IMR-90 (cell line): Measurements from ENCODE around the gene MICAL3. TPM values are rescaled to one million over a fixed set of nuclear protein-coding genes. Genes with fewer than 3 reads are reported as not detected.

Experiments used
- ATAC-seq: fragments of 200-7000 bp; cut with Tn5 transposase; 2 replicates; pipeline ENCODE4 v1.9.1; 2020; ENCODE audit warnings: low read depth, mild to moderate bottlenecking, moderate library complexity
- BruUV-seq: library from RNA; stranded (reverse); fragments of 400-500 nt; replicated peaks from 2 replicates; lab custom pipeline; 2021; lab: Mats Ljungman, UMichigan
- CTCF ChIA-PET: fragments of 300-600 bp; formaldehyde crosslinking; extraction: SDS; loops from one replicate; lab custom pipeline; 2021; ENCODE audit warnings: antibody characterized with exemption; lab: Yijun Ruan, JAX
- POLR2A ChIA-PET: fragments of 300-600 bp; sonication (Branson Sonifier 250); formaldehyde crosslinking; loops from one replicate; lab custom pipeline; 2022; ENCODE audit warnings: antibody characterized with exemption; ENCODE audit not compliant: unreplicated experiment; lab: Charles Lee
- DNase-seq: peaks from one replicate; pipeline ENCODE4 v3.0.0; 2013
- H2AFZ ChIP-seq: replicated peaks from 2 replicates; pipeline ENCODE3; 2013; ENCODE audit warnings: low read length, mild to moderate bottlenecking; ENCODE audit not compliant: poor library complexity
- H2AK5ac ChIP-seq: 2 replicates; pipeline ENCODE4 v1.6.1; 2013; ENCODE audit warnings: low read depth, low read length, inconsistent platforms
- H2AK9ac ChIP-seq: replicated peaks from 2 replicates; pipeline ENCODE3; 2013; ENCODE audit warnings: mild to moderate bottlenecking, low read depth, low read length, moderate library complexity; ENCODE audit not compliant: poor library complexity
- H2BK120ac ChIP-seq: 2 replicates; pipeline ENCODE4 v1.6.1; 2013; ENCODE audit warnings: low read depth, low read length, inconsistent platforms
- H2BK15ac ChIP-seq: 3 replicates; pipeline ENCODE4 v1.6.1; 2013; ENCODE audit warnings: low read depth, low read length, inconsistent platforms
- H2BK20ac ChIP-seq: 2 replicates; pipeline ENCODE4 v1.6.1; 2013; ENCODE audit warnings: low read depth, mild to moderate bottlenecking, inconsistent platforms, low read length, moderate library complexity
- H2BK5ac ChIP-seq: 2 replicates; pipeline ENCODE4 v1.6.1; 2013; ENCODE audit warnings: mild to moderate bottlenecking, low read depth, low read length, inconsistent platforms; ENCODE audit not compliant: poor library complexity, severe bottlenecking
- H3K14ac ChIP-seq: replicated peaks from 2 replicates; pipeline ENCODE4 v1.6.1; 2013; ENCODE audit warnings: low read depth, low read length, inconsistent platforms
- H3K18ac ChIP-seq: 2 replicates; pipeline ENCODE4 v1.6.1; 2013; ENCODE audit warnings: low read depth, low read length, control low read depth
- H3K23ac ChIP-seq: 2 replicates; pipeline ENCODE4 v1.6.1; 2013; ENCODE audit warnings: low read depth, low read length, inconsistent platforms
- H3K27ac ChIP-seq: 2 replicates; pipeline ENCODE4 v1.5.1; 2013; ENCODE audit warnings: mild to moderate bottlenecking, control low read depth, low read length; ENCODE audit not compliant: insufficient read depth
- H3K27me3 ChIP-seq: 2 replicates; pipeline ENCODE4 v1.6.1; 2013; ENCODE audit warnings: low read length; ENCODE audit not compliant: control insufficient read depth, insufficient read depth
- H3K36me3 ChIP-seq: 2 replicates; pipeline ENCODE4 v1.6.1; 2013; ENCODE audit warnings: low read length, mixed read lengths; ENCODE audit not compliant: control insufficient read depth, insufficient read depth
- H3K4ac ChIP-seq: 2 replicates; pipeline ENCODE4 v1.6.1; 2013; ENCODE audit warnings: low read depth, low read length, inconsistent platforms
- H3K4me1 ChIP-seq: 2 replicates; pipeline ENCODE4 v1.6.1; 2013; ENCODE audit warnings: low read length, mixed read lengths; ENCODE audit not compliant: control insufficient read depth, insufficient read depth
- H3K4me2 ChIP-seq: 2 replicates; pipeline ENCODE4 v1.6.1; 2013; ENCODE audit warnings: low read depth, mild to moderate bottlenecking, control low read depth, low read length, moderate library complexity
- H3K4me3 ChIP-seq: 2 replicates; pipeline ENCODE4 v1.5.1; 2013; ENCODE audit warnings: low read depth, mild to moderate bottlenecking, control low read depth, low read length, moderate library complexity; ENCODE audit not compliant: insufficient read depth
- H3K56ac ChIP-seq: 2 replicates; pipeline ENCODE4 v1.6.1; 2013; ENCODE audit warnings: low read length, inconsistent platforms; ENCODE audit not compliant: insufficient read depth; ENCODE audit errors: extremely low read depth
- H3K79me1 ChIP-seq, 2 experiments: 2 replicates each; pipeline ENCODE4 v1.6.1; 2013; ENCODE audit warnings: low read length in 2 of 2, inconsistent platforms in 1 of 2, low read depth in 1 of 2
- H3K9ac ChIP-seq: 2 replicates; pipeline ENCODE4 v1.6.1; 2013; ENCODE audit warnings: low read depth, low read length, control low read depth
- H3K9me1 ChIP-seq: 2 replicates; pipeline ENCODE4 v1.6.1; 2013; ENCODE audit warnings: low read length, inconsistent platforms; ENCODE audit not compliant: insufficient read depth
- H3K9me3 ChIP-seq: 2 replicates; pipeline ENCODE4 v1.6.1; 2013; ENCODE audit warnings: low read length; ENCODE audit not compliant: control insufficient read depth, insufficient read depth
- H4K20me1 ChIP-seq: 2 replicates; pipeline ENCODE4 v1.6.1; 2013; ENCODE audit warnings: low read length, inconsistent platforms; ENCODE audit not compliant: insufficient read depth
- H4K5ac ChIP-seq: 2 replicates; pipeline ENCODE4 v1.6.1; 2013; ENCODE audit warnings: mild to moderate bottlenecking, low read depth, low read length, control low read depth
- H4K8ac ChIP-seq, 2 experiments: 2 replicates each; pipeline ENCODE4 v1.6.1; 2013; ENCODE audit warnings: low read depth in 2 of 2, low read length in 2 of 2, control low read depth in 1 of 2, inconsistent platforms in 1 of 2
- H4K91ac ChIP-seq: 2 replicates; pipeline ENCODE4 v1.6.1; 2013; ENCODE audit warnings: low read depth, low read length, inconsistent platforms; ENCODE audit not compliant: insufficient read depth
- BHLHE40 ChIP-seq: fragments of 150-350 bp; IDR thresholded peaks from 2 replicates; pipeline ENCODE4 v1.6.1; 2016; ENCODE audit warnings: mild to moderate bottlenecking, low read depth, low read length
- CEBPB ChIP-seq: IDR thresholded peaks from 2 replicates; pipeline ENCODE4 v1.6.1; 2012; ENCODE audit warnings: low read depth, low read length, improper control_type of control experiment
- CHD1 ChIP-seq: IDR thresholded peaks from 2 replicates; pipeline ENCODE4 v1.6.1; 2012; ENCODE audit warnings: low read depth, low read length, improper control_type of control experiment
- FOS ChIP-seq: fragments of 150-350 bp; IDR thresholded peaks from 2 replicates; pipeline ENCODE4 v1.6.1; 2016; ENCODE audit warnings: low read depth, low read length
- MAFK ChIP-seq: IDR thresholded peaks from 2 replicates; pipeline ENCODE4 v1.6.1; 2012; ENCODE audit warnings: low read depth, low read length, improper control_type of control experiment
- MXI1 ChIP-seq: IDR thresholded peaks from 2 replicates; pipeline ENCODE4 v1.6.1; 2012; ENCODE audit warnings: low read depth, mild to moderate bottlenecking, low read length, moderate library complexity, borderline replicate concordance
- NFE2L2 ChIP-seq: fragments of 150-350 bp; IDR thresholded peaks from 2 replicates; pipeline ENCODE4 v1.6.1; 2016; ENCODE audit warnings: low read depth, mild to moderate bottlenecking, low read length
- POLR2A ChIP-seq: IDR thresholded peaks from 2 replicates; pipeline ENCODE4 v1.6.1; 2012; ENCODE audit warnings: mild to moderate bottlenecking, low read depth, low read length
- RAD21 ChIP-seq: IDR thresholded peaks from 2 replicates; pipeline ENCODE4 v1.6.1; 2012; ENCODE audit warnings: low read length, improper control_type of control experiment
- RCOR1 ChIP-seq: IDR thresholded peaks from 2 replicates; pipeline ENCODE4 v1.6.1; 2012; ENCODE audit warnings: mild to moderate bottlenecking, low read length, improper control_type of control experiment; ENCODE audit not compliant: insufficient replicate concordance
- RFX5 ChIP-seq: IDR thresholded peaks from 2 replicates; pipeline ENCODE4 v1.8.0; 2012; ENCODE audit warnings: low read depth, mild to moderate bottlenecking, low read length, moderate library complexity
- SMC3 ChIP-seq: fragments of 150-350 bp; IDR thresholded peaks from 2 replicates; pipeline ENCODE4 v1.6.1; 2016; ENCODE audit warnings: low read depth, mild to moderate bottlenecking, antibody characterized with exemption, low read length, moderate library complexity
- WGBS, 2 experiments: methylation state at CpG; one replicate each; pipeline versions ENCODE4 v1.1.5 to v1.1.7; 2013; ENCODE audit warnings: missing lambda C conversion rate in 2 of 2; ENCODE audit not compliant: insufficient read length in 1 of 2; ENCODE audit errors: extremely low coverage in 2 of 2; 5-methylcytosine and 5-hydroxymethylcytosine counted together
- dilution Hi-C: fragments of 300-500 bp; cut with HindIII; formaldehyde crosslinking; loops from one replicate; pipeline ENCODE4 v1.14.3; 2018; ENCODE audit warnings: low sequenced_read_pairs; ENCODE audit not compliant: unreplicated experiment
- in situ Hi-C: fragments of 300-500 bp; cut with MboI; formaldehyde crosslinking; loops from 3 replicates; pipeline ENCODE4 v1.14.3; 2019; ENCODE audit warnings: low sequenced_read_pairs, inconsistent platforms, mixed read lengths
- intact Hi-C: fragments of 100-400 bp; cut with micrococcal nuclease; formaldehyde crosslinking; loops from 2 replicates; pipeline ENCODE4 v1.10.0; 2022
- polyA plus RNA-seq, 3 experiments: library from polyadenylated mRNA; depleted of rRNA; stranded (reverse); fragments of >200 nt; gene quantifications; 2 replicates each; pipeline ENCODE4 v1.2.3, GENCODE V29; 2012; ENCODE audit warnings: low replicate concordance in 1 of 3
- total RNA-seq: library from RNA; depleted of rRNA; stranded (reverse); fragments of >200 nt; gene quantifications from 2 replicates; pipeline ENCODE4 v1.2.3, GENCODE V29; 2012
- TF ChIP-seq, protein P1 (sequence below): conservative IDR thresholded peaks from 2 replicates; pipeline ENCODE4 v1.5.1; 2012; ENCODE audit warnings: mild to moderate bottlenecking, low read depth, low read length, improper control_type of control experiment
- TF ChIP-seq, protein P2 (sequence below): fragments of 150-350 bp; IDR thresholded peaks from 2 replicates; pipeline ENCODE4 v1.6.1; 2017; ENCODE audit warnings: mild to moderate bottlenecking, antibody characterized with exemption, low read length, low read depth
- TF ChIP-seq, protein P3 (sequence below): fragments of 150-350 bp; IDR thresholded peaks from 2 replicates; pipeline ENCODE4 v1.6.1; 2016; ENCODE audit warnings: low read depth, mild to moderate bottlenecking, low read length, moderate library complexity, borderline replicate concordance

Gene MICAL3
- total and polyA plus RNA-seq, 2 of the 4 experiments (the other 2 are of a cell fraction) = 17.6 to 26.8 TPM

DNA sequence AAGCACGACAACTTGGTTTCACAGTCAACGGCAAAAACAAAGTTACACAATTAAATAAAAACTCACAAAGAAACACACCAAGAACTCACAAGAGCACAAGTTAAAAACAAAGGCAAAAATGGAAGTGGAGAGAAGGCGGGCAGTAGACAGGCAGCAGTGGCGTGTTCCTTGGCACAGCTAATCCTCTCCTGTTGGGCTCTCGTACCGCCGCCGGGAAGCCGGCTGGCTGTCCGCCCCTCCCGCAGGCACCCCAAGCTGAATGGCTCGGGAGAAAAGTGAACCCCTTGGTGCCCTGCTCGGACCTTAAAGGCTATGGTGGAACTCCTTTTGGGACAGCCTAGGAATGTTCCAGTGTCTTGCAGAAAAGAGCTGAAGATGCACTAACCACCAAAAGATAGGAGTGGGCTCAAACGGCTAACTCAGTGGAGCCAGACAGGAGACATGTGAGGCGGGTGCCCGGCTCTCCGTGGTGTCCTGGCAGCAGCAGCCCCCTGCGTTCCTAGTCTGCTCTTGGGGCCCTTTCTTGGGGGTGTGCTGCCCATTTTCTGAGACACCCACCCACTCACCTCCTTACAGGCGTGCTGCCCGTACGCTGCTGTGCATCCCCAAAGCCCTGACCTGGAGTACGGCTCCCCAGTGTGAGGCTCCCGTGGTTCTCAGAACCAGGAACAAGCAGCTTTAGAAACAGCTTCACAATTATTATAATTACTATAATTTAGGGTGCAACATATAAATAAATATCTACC lies 164.0 kb downstream of the MICAL3 start:
- Histone ChIP-seq H3K4ac (no peak overlapping the region), H4K8ac (no peak overlapping the region), H2AFZ (no peak overlapping the region), H3K27ac (no peak overlapping the region), H2AK9ac (no peak overlapping the region), H3K9ac (no peak overlapping the region), H3K56ac (no peak overlapping the region), H2BK5ac (no peak overlapping the region), H2BK15ac (no peak overlapping the region), H2BK120ac (no peak overlapping the region), H3K36me3 (peaks cover 30% of the 10 kb centered on the region), H3K9me1 (peaks cover 3% of the 10 kb centered on the region; the same call in 1 of the 2 replicates), H3K4me1 (no peaks in the 10 kb centered on the region), H3K27me3 (no peaks in the 10 kb centered on the region), H2BK20ac (no peak overlapping the region), H3K9me3 (no peaks in the 10 kb centered on the region), H3K4me2 (no peak overlapping the region), H3K4me3 (no peak overlapping the region), H3K23ac (no peak overlapping the region), H2AK5ac (no peak overlapping the region), H3K79me1 (no peaks in the 10 kb centered on the region; a peak in 1 of 4 replicates), H4K91ac (no peak overlapping the region), H4K20me1 (no peaks in the 10 kb centered on the region), H4K5ac (no peak overlapping the region), H3K14ac (no peak overlapping the region), H3K18ac (no peak overlapping the region)
- dilution Hi-C loops = no loop called here
- WGBS, 2 experiments = 97% methylated on average over 10 of the region's 23 CpGs; no CpG with 5 or more reads in 1 of the 2 experiments
- ATAC-seq (no peak), DNase-seq (no peak)
- ChIA-PET CTCF (no interaction called here), POLR2A (no interaction called here)
- TF ChIP-seq FOS (no peak), POLR2A (no peak), BHLHE40 (no peak), RCOR1 (no peak), CEBPB (no peak), MAFK (no peak), CHD1 (no peak), RAD21 (no peak), SMC3 (no peak), RFX5 (no peak), NFE2L2 (no peak), MXI1 (no peak)
- TF ChIP-seq, protein P1, sequence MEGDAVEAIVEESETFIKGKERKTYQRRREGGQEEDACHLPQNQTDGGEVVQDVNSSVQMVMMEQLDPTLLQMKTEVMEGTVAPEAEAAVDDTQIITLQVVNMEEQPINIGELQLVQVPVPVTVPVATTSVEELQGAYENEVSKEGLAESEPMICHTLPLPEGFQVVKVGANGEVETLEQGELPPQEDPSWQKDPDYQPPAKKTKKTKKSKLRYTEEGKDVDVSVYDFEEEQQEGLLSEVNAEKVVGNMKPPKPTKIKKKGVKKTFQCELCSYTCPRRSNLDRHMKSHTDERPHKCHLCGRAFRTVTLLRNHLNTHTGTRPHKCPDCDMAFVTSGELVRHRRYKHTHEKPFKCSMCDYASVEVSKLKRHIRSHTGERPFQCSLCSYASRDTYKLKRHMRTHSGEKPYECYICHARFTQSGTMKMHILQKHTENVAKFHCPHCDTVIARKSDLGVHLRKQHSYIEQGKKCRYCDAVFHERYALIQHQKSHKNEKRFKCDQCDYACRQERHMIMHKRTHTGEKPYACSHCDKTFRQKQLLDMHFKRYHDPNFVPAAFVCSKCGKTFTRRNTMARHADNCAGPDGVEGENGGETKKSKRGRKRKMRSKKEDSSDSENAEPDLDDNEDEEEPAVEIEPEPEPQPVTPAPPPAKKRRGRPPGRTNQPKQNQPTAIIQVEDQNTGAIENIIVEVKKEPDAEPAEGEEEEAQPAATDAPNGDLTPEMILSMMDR = no peak
- TF ChIP-seq, protein P2, sequence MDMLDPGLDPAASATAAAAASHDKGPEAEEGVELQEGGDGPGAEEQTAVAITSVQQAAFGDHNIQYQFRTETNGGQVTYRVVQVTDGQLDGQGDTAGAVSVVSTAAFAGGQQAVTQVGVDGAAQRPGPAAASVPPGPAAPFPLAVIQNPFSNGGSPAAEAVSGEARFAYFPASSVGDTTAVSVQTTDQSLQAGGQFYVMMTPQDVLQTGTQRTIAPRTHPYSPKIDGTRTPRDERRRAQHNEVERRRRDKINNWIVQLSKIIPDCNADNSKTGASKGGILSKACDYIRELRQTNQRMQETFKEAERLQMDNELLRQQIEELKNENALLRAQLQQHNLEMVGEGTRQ = no peak
- TF ChIP-seq, protein P3, sequence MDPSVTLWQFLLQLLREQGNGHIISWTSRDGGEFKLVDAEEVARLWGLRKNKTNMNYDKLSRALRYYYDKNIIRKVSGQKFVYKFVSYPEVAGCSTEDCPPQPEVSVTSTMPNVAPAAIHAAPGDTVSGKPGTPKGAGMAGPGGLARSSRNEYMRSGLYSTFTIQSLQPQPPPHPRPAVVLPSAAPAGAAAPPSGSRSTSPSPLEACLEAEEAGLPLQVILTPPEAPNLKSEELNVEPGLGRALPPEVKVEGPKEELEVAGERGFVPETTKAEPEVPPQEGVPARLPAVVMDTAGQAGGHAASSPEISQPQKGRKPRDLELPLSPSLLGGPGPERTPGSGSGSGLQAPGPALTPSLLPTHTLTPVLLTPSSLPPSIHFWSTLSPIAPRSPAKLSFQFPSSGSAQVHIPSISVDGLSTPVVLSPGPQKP = no peak
- BruUV-seq = no TSS peak
- in situ Hi-C loops = no loop called here
- intact Hi-C loops = no loop called here
